Mesenchymal stem cell (in vitro differentiated cells and primary cell): ENCODE results near the gene AKAP10.

ENCODE experiments used
- DNase-seq: peaks from one replicate; pipeline ENCODE4 v3.0.0-alpha.2; 2013
- H2AFZ ChIP-seq: one replicate; pipeline ENCODE4 v1.6.1; 2013; ENCODE audit warnings: low read depth, mild to moderate bottlenecking, control low read depth, inconsistent platforms, low read length, moderate library complexity
- H2AK5ac ChIP-seq: 2 replicates; pipeline ENCODE4 v1.6.1; 2013; ENCODE audit warnings: low read length, moderate library complexity, mild to moderate bottlenecking, inconsistent platforms; ENCODE audit not compliant: severe bottlenecking
- H2BK120ac ChIP-seq: one replicate; pipeline ENCODE4 v1.6.1; 2013; ENCODE audit warnings: low read depth, mild to moderate bottlenecking, inconsistent platforms, low read length, moderate library complexity
- H2BK12ac ChIP-seq, 2 experiments: one replicate each; pipeline ENCODE4 v1.6.1; 2013; ENCODE audit warnings: inconsistent platforms in 2 of 2, low read length in 2 of 2, mild to moderate bottlenecking in 2 of 2, moderate library complexity in 2 of 2, control low read depth in 1 of 2
- H2BK15ac ChIP-seq: one replicate; pipeline ENCODE4 v1.6.1; 2013; ENCODE audit warnings: mild to moderate bottlenecking, low read depth, inconsistent platforms; ENCODE audit not compliant: poor library complexity, severe bottlenecking
- H2BK5ac ChIP-seq: 2 replicates; pipeline ENCODE4 v1.6.1; 2013; ENCODE audit warnings: low read depth, mild to moderate bottlenecking, low read length, control low read depth, inconsistent platforms; ENCODE audit not compliant: poor library complexity, severe bottlenecking
- H3K14ac ChIP-seq, 2 experiments: one replicate each; pipeline ENCODE4 v1.6.1; 2013; ENCODE audit warnings: inconsistent platforms in 2 of 2, low read length in 2 of 2, control low read depth in 1 of 2, mild to moderate bottlenecking in 1 of 2, moderate library complexity in 1 of 2
- H3K18ac ChIP-seq, 2 experiments: one replicate each; pipeline ENCODE4 v1.6.1; 2013; ENCODE audit warnings: inconsistent platforms in 2 of 2, low read length in 2 of 2, control low read depth in 1 of 2, low read depth in 1 of 2, mild to moderate bottlenecking in 1 of 2
- H3K23ac ChIP-seq, 2 experiments: one replicate each; pipeline ENCODE4 v1.6.1; 2013; ENCODE audit warnings: inconsistent platforms in 2 of 2, low read length in 2 of 2, mild to moderate bottlenecking in 2 of 2, moderate library complexity in 2 of 2, control low read depth in 1 of 2
- H3K27ac ChIP-seq: 2 replicates; pipeline ENCODE4 v1.5.1; 2013; ENCODE audit warnings: mild to moderate bottlenecking, moderate library complexity, low read length, control low read depth, inconsistent platforms; ENCODE audit not compliant: poor library complexity, severe bottlenecking
- H3K27me3 ChIP-seq, 2 experiments: 2 replicates each; pipeline versions ENCODE4 v1.6.1 to v1.7.0; 2013; ENCODE audit warnings: low read length in 2 of 2, mild to moderate bottlenecking in 2 of 2, moderate library complexity in 2 of 2, control low read depth in 1 of 2, inconsistent platforms in 1 of 2; ENCODE audit not compliant: control insufficient read depth in 1 of 2, insufficient read depth in 1 of 2
- H3K36me3 ChIP-seq, 2 experiments: 2 replicates each; pipeline versions ENCODE4 v1.6.1 to v1.7.0; 2013; ENCODE audit warnings: low read length in 2 of 2, control low read depth in 1 of 2, inconsistent platforms in 1 of 2, low read depth in 1 of 2, mild to moderate bottlenecking in 1 of 2; ENCODE audit not compliant: insufficient read depth in 2 of 2, control insufficient read depth in 1 of 2
- H3K4ac ChIP-seq, 2 experiments: one replicate each; pipeline ENCODE4 v1.6.1; 2013; ENCODE audit warnings: inconsistent platforms in 2 of 2, low read length in 2 of 2, mild to moderate bottlenecking in 2 of 2, moderate library complexity in 2 of 2, control low read depth in 1 of 2, low read depth in 1 of 2
- H3K4me1 ChIP-seq: 2 replicates; pipeline ENCODE4 v1.6.1; 2013; ENCODE audit warnings: low read depth, low read length, control low read depth; ENCODE audit not compliant: control insufficient read depth, insufficient read depth
- H3K4me2 ChIP-seq: 2 replicates; pipeline ENCODE4 v1.6.1; 2013; ENCODE audit warnings: low read length, mild to moderate bottlenecking, inconsistent platforms; ENCODE audit not compliant: poor library complexity, severe bottlenecking
- H3K4me3 ChIP-seq, 2 experiments: 2 replicates each; pipeline versions ENCODE4 v1.5.1 to v1.7.0; 2013; ENCODE audit warnings: low read length in 2 of 2, mild to moderate bottlenecking in 2 of 2, control low read depth in 1 of 2, low read depth in 1 of 2; ENCODE audit not compliant: insufficient read depth in 1 of 2
- H3K79me1 ChIP-seq: replicated peaks from 2 replicates; pipeline ENCODE4 v1.6.1; 2013; ENCODE audit warnings: mild to moderate bottlenecking, control low read depth, low read length, inconsistent platforms; ENCODE audit not compliant: poor library complexity, severe bottlenecking
- H3K9ac ChIP-seq: 2 replicates; pipeline ENCODE4 v1.7.0; 2013; ENCODE audit warnings: mild to moderate bottlenecking, low read length, moderate library complexity
- H3K9me3 ChIP-seq: 2 replicates; pipeline ENCODE4 v1.7.0; 2013; ENCODE audit warnings: mild to moderate bottlenecking, low read length; ENCODE audit not compliant: control insufficient read depth
- H4K8ac ChIP-seq: one replicate; pipeline ENCODE4 v1.6.1; 2013; ENCODE audit warnings: inconsistent platforms, mild to moderate bottlenecking, low read length, moderate library complexity
- H4K91ac ChIP-seq: one replicate; pipeline ENCODE4 v1.6.1; 2013; ENCODE audit warnings: mild to moderate bottlenecking, low read length, inconsistent platforms
- WGBS: methylation state at CpG from one replicate; pipeline ENCODE4 v1.1.7; 2013; ENCODE audit warnings: mixed read lengths; 5-methylcytosine and 5-hydroxymethylcytosine counted together

Gene AKAP10

GRCh38 chr17:19877364-19877945 is 100.2 kb downstream of the AKAP10 start:
- Histone ChIP-seq H3K14ac (no peak overlapping the region), H3K27ac (no peak overlapping the region), H4K91ac (no peak overlapping the region), H3K23ac (no peak overlapping the region), H3K79me1 (no peaks in the 10 kb centered on the region), H3K9me3 (no peaks in the 10 kb centered on the region), H3K4ac (no peak overlapping the region), H3K4me3 (no peak overlapping the region), H3K36me3 (no peaks in the 10 kb centered on the region), H4K8ac (no peak overlapping the region), H3K4me1 (peaks cover 3% of the 10 kb centered on the region), H2AFZ (no peak overlapping the region), H2BK5ac (no peak overlapping the region), H3K9ac (no peak overlapping the region), H3K18ac (no peak overlapping the region), H3K27me3 (peaks cover 5 to 6% of the 10 kb centered on the region in 2 experiments), H2BK120ac (no peak overlapping the region), H2BK15ac (no peak overlapping the region), H2AK5ac (no peak overlapping the region), H2BK12ac (no peak overlapping the region), H3K4me2 (no peak overlapping the region)
- DNase-seq = no peak
- WGBS = 91% methylated on average over 3 of the region's 6 CpGs

- no peak for DNase-seq
- Histone ChIP-seq H3K14ac (no peak overlapping the region), H3K23ac (no peak overlapping the region), H3K9me3 (no peaks in the 10 kb centered on the region), H3K9ac (no peak overlapping the region), H4K91ac (no peak overlapping the region), H2AFZ (no peak overlapping the region), H2BK5ac (no peak overlapping the region), H3K27me3 (peaks cover 5 to 6% of the 10 kb centered on the region in 2 experiments), H2BK120ac (no peak overlapping the region), H3K27ac (no peak overlapping the region), H3K4me1 (peaks cover 3% of the 10 kb centered on the region), H3K4me2 (no peak overlapping the region), H2BK15ac (no peak overlapping the region), H3K79me1 (no peaks in the 10 kb centered on the region), H3K4ac (no peak overlapping the region), H3K36me3 (no peaks in the 10 kb centered on the region), H4K8ac (no peak overlapping the region), H3K4me3 (no peak overlapping the region), H3K18ac (no peak overlapping the region), H2AK5ac (no peak overlapping the region), H2BK12ac (no peak overlapping the region)
- WGBS = 91% methylated on average over 12 of the region's 13 CpGs
These were observed 101.0 kb downstream of the AKAP10 start for GRCh38 chr17:19876529-19877161.

DNA sequence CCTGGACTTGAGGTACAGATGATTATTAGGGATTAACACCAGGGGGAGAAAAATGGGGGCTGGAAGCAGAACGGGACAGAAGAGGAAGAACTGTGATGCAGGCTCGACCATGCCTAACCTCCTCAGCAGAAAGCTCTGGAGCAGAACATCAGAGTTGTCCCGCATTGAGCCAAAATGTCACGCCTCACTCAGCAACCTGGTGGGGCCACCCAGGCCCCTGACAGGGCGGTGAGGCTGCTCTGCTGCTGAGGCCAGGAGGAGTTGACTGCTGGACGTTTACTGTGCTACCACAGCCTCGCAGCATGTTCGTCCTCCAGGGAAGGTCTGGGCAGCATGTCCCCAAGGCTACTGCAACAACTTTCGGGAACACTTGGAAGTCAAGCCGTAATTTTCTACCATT is 103.4 kb downstream of the AKAP10 start:
- Histone ChIP-seq H4K91ac (no peak overlapping the region), H3K14ac (no peak overlapping the region)
- 78% methylated on average over 6 of the region's 10 CpGs for WGBS

DNA sequence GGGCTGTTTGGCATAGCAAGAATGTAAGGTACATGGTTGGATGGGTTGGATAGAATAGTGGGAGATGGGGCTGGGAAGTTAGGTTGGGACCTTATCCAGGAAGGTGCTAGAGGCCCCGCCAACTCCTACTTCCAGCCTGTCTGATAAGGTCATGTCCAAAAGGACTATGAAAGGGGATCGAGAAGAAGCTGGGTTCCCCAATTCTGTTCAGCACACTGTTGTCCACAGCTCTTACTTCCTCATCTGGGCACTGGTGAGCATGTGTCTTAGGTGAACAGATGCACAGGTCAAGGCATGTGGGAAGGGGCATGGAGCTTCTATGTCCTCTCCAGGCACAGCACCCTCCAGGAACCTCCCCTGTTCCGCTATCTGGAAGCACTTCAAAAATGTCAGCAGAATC is 104.3 kb downstream of the AKAP10 start:
- H3K79me1 ChIP-seq = no peaks in the 10 kb centered on the region
- H2BK5ac ChIP-seq = no peak overlapping the region
- no peak overlapping the region for H2AK5ac ChIP-seq
- H3K9me3 ChIP-seq = no peaks in the 10 kb centered on the region
- H3K27ac ChIP-seq = no peak overlapping the region
- no peak overlapping the region for H3K23ac ChIP-seq
- H3K18ac ChIP-seq = no peak overlapping the region
- peaks cover 3% of the 10 kb centered on the region for H3K4me1 ChIP-seq
- H3K14ac ChIP-seq = no peak overlapping the region
- no peak for DNase-seq
- H4K8ac ChIP-seq = no peak overlapping the region
- no peaks in the 10 kb centered on the region for H3K36me3 ChIP-seq
- H3K27me3 ChIP-seq = peaks cover 0 to 5% of the 10 kb centered on the region in 2 experiments
- H2BK12ac ChIP-seq = no peak overlapping the region
- 94% methylated on average over 2 of the region's 3 CpGs for WGBS
- no peak overlapping the region for H3K9ac ChIP-seq
- H2BK120ac ChIP-seq = no peak overlapping the region
- no peak overlapping the region for H3K4me2 ChIP-seq
- H2BK15ac ChIP-seq = no peak overlapping the region
- no peak overlapping the region for H3K4ac ChIP-seq
- no peak overlapping the region for H4K91ac ChIP-seq
- H2AFZ ChIP-seq = no peak overlapping the region
- H3K4me3 ChIP-seq = no peak overlapping the region

More for the DNA sequence above, 103.4 kb downstream of the AKAP10 start:
- no peak overlapping the region for H3K23ac ChIP-seq
- no peak overlapping the region for H2AFZ ChIP-seq
- peaks cover 3% of the 10 kb centered on the region for H3K4me1 ChIP-seq
- H3K4me3 ChIP-seq = no peak overlapping the region
- peak overlapping the region in 1 of 2 experiments; percentile 28 for H3K4ac ChIP-seq
- no peak for DNase-seq
- no peaks in the 10 kb centered on the region for H3K79me1 ChIP-seq
- H2AK5ac ChIP-seq = no peak overlapping the region
- H2BK15ac ChIP-seq = no peak overlapping the region
- no peak overlapping the region for H3K18ac ChIP-seq
- no peak overlapping the region for H2BK12ac ChIP-seq
- H3K36me3 ChIP-seq = no peaks in the 10 kb centered on the region
- peaks cover 1 to 5% of the 10 kb centered on the region in 2 experiments for H3K27me3 ChIP-seq
- H3K27ac ChIP-seq = no peak overlapping the region
- H3K9ac ChIP-seq = no peak overlapping the region
- H3K9me3 ChIP-seq = no peaks in the 10 kb centered on the region
- no peak overlapping the region for H3K4me2 ChIP-seq
- H2BK5ac ChIP-seq = no peak overlapping the region
- no peak overlapping the region for H2BK120ac ChIP-seq
- no peak overlapping the region for H4K8ac ChIP-seq
